HepG2 (cell line): ENCODE measurements around the gene METAP1D. TPM values are rescaled to one million over a fixed set of nuclear protein-coding genes. Genes with fewer than 3 reads are reported as not detected.

ENCODE experiments used
- ATAC-seq: fragments of 200-7000 bp; cut with Tn5 transposase; 3 replicates; pipeline ENCODE4 v1.9.1; 2020; ENCODE audit warnings: mild to moderate bottlenecking, moderate library complexity
- BruUV-seq: library from RNA; stranded (reverse); fragments of 400-500 nt; replicated peaks from 2 replicates; lab custom pipeline; 2021; lab: Mats Ljungman, UMichigan
- CTCF ChIA-PET: fragments of 300-600 bp; formaldehyde crosslinking; extraction: SDS; loops from one replicate; lab custom pipeline; 2021; ENCODE audit warnings: low total read pairs, inconsistent platforms, low intra/inter-chr PET ratio; lab: Yijun Ruan, JAX
- POLR2A ChIA-PET: fragments of 350-600 bp; sonication (Branson Sonifier 250); formaldehyde crosslinking; loops from one replicate; lab custom pipeline; 2020; ENCODE audit warnings: antibody characterized with exemption, inconsistent platforms; lab: Yijun Ruan, JAX
- DNase-seq: peaks from one replicate; pipeline ENCODE4 v3.0.0-alpha.2; 2015; ENCODE audit warnings: low spot score
- FAIRE-seq: peaks from 3 replicates; lab custom pipeline; 2011; peaks lifted over from hg19 to GRCh38; lab: Jason Lieb, UNC
- H2AFZ ChIP-seq: one replicate; pipeline ENCODE4 v1.6.1; 2011; ENCODE audit warnings: low read length, inconsistent platforms
- H3K27ac ChIP-seq: fragments of 300-600 bp; 3 replicates; pipeline ENCODE4 v1.8.0; 2011; ENCODE audit warnings: mixed run types, mild to moderate bottlenecking, mixed read lengths, low read length, inconsistent platforms; ENCODE audit not compliant: insufficient read depth; ENCODE audit errors: extremely low read length
- H3K27me3 ChIP-seq, 2 experiments: fragments of 200-600 bp in 1 of 2; 2 replicates in 1 of 2; 3 replicates in 1 of 2; pipeline versions ENCODE4 v1.6.0 to v1.8.0; 2011; ENCODE audit warnings: low read length in 2 of 2, mild to moderate bottlenecking in 2 of 2, moderate library complexity in 2 of 2, inconsistent platforms in 1 of 2; ENCODE audit not compliant: insufficient read depth in 2 of 2, control insufficient read depth in 1 of 2
- H3K36me3 ChIP-seq, 2 experiments: fragments of 200-600 bp in 1 of 2; replicated peaks in 1 of 2; 2 replicates in 1 of 2; 3 replicates in 1 of 2; pipeline versions ENCODE4 v1.5.1 to v1.8.0; 2011; ENCODE audit warnings: low read length in 2 of 2, inconsistent platforms in 1 of 2; ENCODE audit not compliant: insufficient read depth in 2 of 2, control insufficient read depth in 1 of 2
- H3K4me1 ChIP-seq: 2 replicates; pipeline ENCODE4 v1.5.1; 2012; ENCODE audit warnings: low read length, inconsistent platforms; ENCODE audit not compliant: insufficient read depth
- H3K4me2 ChIP-seq: 2 replicates; pipeline ENCODE4 v1.6.0; 2011; ENCODE audit warnings: low read depth, low read length, inconsistent platforms
- H3K4me3 ChIP-seq, 3 experiments: fragments of 200-600 bp in 1 of 3; sonication (generic), shearing (Covaris generic) in 1 of 3; replicated peaks in 1 of 3; 2 replicates each; pipeline ENCODE4 v1.5.1; 2011 to 2016; ENCODE audit warnings: low read length in 3 of 3, inconsistent platforms in 2 of 3, low read depth in 2 of 3, mild to moderate bottlenecking in 2 of 3, control low read depth in 1 of 3, mixed read lengths in 1 of 3; ENCODE audit not compliant: insufficient read depth in 1 of 3
- H3K79me2 ChIP-seq: one replicate; pipeline ENCODE4 v1.6.1; 2011; ENCODE audit warnings: low read length, inconsistent platforms; ENCODE audit not compliant: insufficient read depth
- H3K9ac ChIP-seq: 2 replicates; pipeline ENCODE4 v1.6.0; 2011; ENCODE audit warnings: mild to moderate bottlenecking, low read depth, low read length, inconsistent platforms; ENCODE audit not compliant: insufficient read depth
- H3K9me3 ChIP-seq: 2 replicates; pipeline ENCODE4 v1.5.1; 2012; ENCODE audit warnings: mild to moderate bottlenecking, low read length
- H4K20me1 ChIP-seq: 2 replicates; pipeline ENCODE4 v1.6.0; 2011; ENCODE audit warnings: inconsistent platforms, mild to moderate bottlenecking, low read length, moderate library complexity; ENCODE audit not compliant: insufficient read depth
- AGO2 ChIP-seq: fragments of 200-400 bp; formaldehyde crosslinking; optimal IDR thresholded peaks from 2 replicates; pipeline ENCODE3; 2017; ENCODE audit warnings: mild to moderate bottlenecking, low read depth, low read length, moderate library complexity
- MAX ChIP-seq: IDR thresholded peaks from 2 replicates; pipeline ENCODE4 v1.6.1; 2012; ENCODE audit warnings: inconsistent platforms
- ONECUT2 ChIP-seq: sonication (generic); formaldehyde crosslinking; IDR thresholded peaks from 2 replicates; pipeline ENCODE4 v1.4.0; 2020; ENCODE audit warnings: missing genetic modification reagents
- RXRA ChIP-seq: sonication (generic); formaldehyde crosslinking; IDR thresholded peaks from 2 replicates; pipeline ENCODE4 v1.5.1; 2020; ENCODE audit warnings: missing genetic modification reagents
- WGBS: methylation state at CpG from one replicate; pipeline ENCODE4 v1.1.6; 2017; ENCODE audit warnings: low lambda C conversion rate; 5-methylcytosine and 5-hydroxymethylcytosine counted together
- in situ Hi-C: cut with HindIII; loops from 2 replicates; pipeline ENCODE4 v1.10.0; 2017; ENCODE audit warnings: low pct_unique_long_range_greater_than_20kb; ENCODE audit not compliant: extremely low pct_ligation_motif_present
- intact Hi-C: fragments of 100-400 bp; cut with micrococcal nuclease; formaldehyde crosslinking; loops from one replicate; pipeline ENCODE4 v1.10.0; 2022; ENCODE audit not compliant: unreplicated experiment
- polyA plus RNA-seq, 8 experiments: library from polyadenylated mRNA; depleted of rRNA in 3 of 8; stranded (reverse) in 7 of 8; unstranded in 1 of 8; fragments of >200 nt; fragmentation: Illumina TruSeq in 4 of 8; extraction: Trizol in 4 of 8; gene quantifications; 2 replicates each; pipeline versions ENCODE4 v1.2.1 to v1.2.3, GENCODE V29; 2011 to 2016; ENCODE audit warnings: low read depth in 4 of 8, missing spikeins in 1 of 8, mixed read lengths in 1 of 8; ENCODE audit not compliant: insufficient read depth in 1 of 8
- total RNA-seq, 5 experiments: library from RNA; depleted of rRNA; stranded (reverse); fragments of >200 nt; fragmentation: Illumina TruSeq; extraction: Trizol; gene quantifications; 2 replicates each; pipeline ENCODE4 v1.2.3, GENCODE V29; 2016; ENCODE audit warnings: low read depth in 1 of 5
- TF ChIP-seq, protein P1 (sequence below): sonication (generic); formaldehyde crosslinking; IDR thresholded peaks from 2 replicates; pipeline ENCODE4 v1.9.0; 2021; ENCODE audit warnings: missing genetic modification reagents, mild to moderate bottlenecking, borderline replicate concordance
- TF ChIP-seq, protein P2 (sequence below): sonication (generic); formaldehyde crosslinking; IDR thresholded peaks from 2 replicates; pipeline ENCODE4 v1.9.0; 2022; ENCODE audit warnings: missing genetic modification reagents, mild to moderate bottlenecking, borderline replicate concordance

METAP1D gene
- total and polyA plus RNA-seq, 2 of the 13 experiments (the other 11 are each of a cell fraction or from before 2014, with no cell fraction given), result 14.7 to 21.6 TPM

- ChIA-PET POLR2A (no interaction called here), CTCF (no interaction called here)
- intact Hi-C loops, result no loop called here
Observed at GRCh38 chr2:172079838-172080640, 80.3 kb downstream of the METAP1D start.

More at GRCh38 chr2:172079838-172080640, 80.3 kb downstream of the METAP1D start:
- DNase-seq (no peak), ATAC-seq (no peak), FAIRE-seq (no peak)
- in situ Hi-C loops, result no loop called here
- H4K20me1 ChIP-seq, result no peaks in the 10 kb centered on the region
- H3K4me3 ChIP-seq, result no peak overlapping the region
- 90% methylated on average over 38 of the region's 38 CpGs for WGBS
- no peak overlapping the region for H2AFZ ChIP-seq
- H3K4me2 ChIP-seq, result no peak overlapping the region
- H3K4me1 ChIP-seq, result peaks cover 49% of the 10 kb centered on the region
- H3K9ac ChIP-seq, result no peak overlapping the region
- H3K27ac ChIP-seq, result no peak overlapping the region
- no peaks in the 10 kb centered on the region for H3K9me3 ChIP-seq
- BruUV-seq, result no TSS peak
- no peaks in the 10 kb centered on the region for H3K36me3 ChIP-seq
- peak; percentile 47 for TF ChIP-seq AGO2
- 0 out of 2 replicates have a peak, but pooled peaks have one; percentile 20 for TF ChIP-seq RXRA
- no peak for TF ChIP-seq MAX
- TF ChIP-seq, protein P1, sequence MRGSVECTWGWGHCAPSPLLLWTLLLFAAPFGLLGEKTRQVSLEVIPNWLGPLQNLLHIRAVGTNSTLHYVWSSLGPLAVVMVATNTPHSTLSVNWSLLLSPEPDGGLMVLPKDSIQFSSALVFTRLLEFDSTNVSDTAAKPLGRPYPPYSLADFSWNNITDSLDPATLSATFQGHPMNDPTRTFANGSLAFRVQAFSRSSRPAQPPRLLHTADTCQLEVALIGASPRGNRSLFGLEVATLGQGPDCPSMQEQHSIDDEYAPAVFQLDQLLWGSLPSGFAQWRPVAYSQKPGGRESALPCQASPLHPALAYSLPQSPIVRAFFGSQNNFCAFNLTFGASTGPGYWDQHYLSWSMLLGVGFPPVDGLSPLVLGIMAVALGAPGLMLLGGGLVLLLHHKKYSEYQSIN (CRISPR knock-in tag), result no peak
- TF ChIP-seq ONECUT2 (CRISPR knock-in tag), result no peak
- TF ChIP-seq, protein P2, sequence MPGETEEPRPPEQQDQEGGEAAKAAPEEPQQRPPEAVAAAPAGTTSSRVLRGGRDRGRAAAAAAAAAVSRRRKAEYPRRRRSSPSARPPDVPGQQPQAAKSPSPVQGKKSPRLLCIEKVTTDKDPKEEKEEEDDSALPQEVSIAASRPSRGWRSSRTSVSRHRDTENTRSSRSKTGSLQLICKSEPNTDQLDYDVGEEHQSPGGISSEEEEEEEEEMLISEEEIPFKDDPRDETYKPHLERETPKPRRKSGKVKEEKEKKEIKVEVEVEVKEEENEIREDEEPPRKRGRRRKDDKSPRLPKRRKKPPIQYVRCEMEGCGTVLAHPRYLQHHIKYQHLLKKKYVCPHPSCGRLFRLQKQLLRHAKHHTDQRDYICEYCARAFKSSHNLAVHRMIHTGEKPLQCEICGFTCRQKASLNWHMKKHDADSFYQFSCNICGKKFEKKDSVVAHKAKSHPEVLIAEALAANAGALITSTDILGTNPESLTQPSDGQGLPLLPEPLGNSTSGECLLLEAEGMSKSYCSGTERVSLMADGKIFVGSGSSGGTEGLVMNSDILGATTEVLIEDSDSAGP (CRISPR knock-in tag), result 0 out of 2 replicates have a peak, but pooled peaks have one; percentile 13
- peaks cover 7 to 38% of the 10 kb centered on the region in 2 experiments; a peak in 4 of 5 replicates for H3K27me3 ChIP-seq
- no peaks in the 10 kb centered on the region for H3K79me2 ChIP-seq
